Putamen (tissue), 1 donor: Measurements from ENCODE around the gene IL9.

ENCODE experiments used
- DNase-seq: peaks from one replicate; pipeline ENCODE4 v3.0.0-alpha.2; 2016; ENCODE audit warnings: low spot score

Gene IL9

DNA sequence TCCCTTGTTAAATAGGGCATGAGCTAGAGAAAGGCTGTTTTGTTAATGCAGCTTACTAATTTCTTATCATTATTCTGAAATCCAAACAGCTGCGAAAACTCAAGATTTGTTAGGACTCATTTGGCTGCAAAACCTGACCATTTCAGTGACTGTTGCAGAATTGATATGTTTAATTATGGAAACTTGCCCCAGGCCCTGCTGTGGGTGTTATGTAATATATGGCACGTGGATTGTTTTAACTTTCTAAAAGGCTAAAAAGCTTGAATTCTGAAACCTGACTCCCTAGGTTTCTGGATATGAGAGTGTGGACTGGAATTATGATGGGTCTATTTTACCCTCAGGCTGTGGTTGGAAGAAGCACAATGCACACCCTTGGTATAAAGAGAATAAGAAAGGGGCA, 4.4 kb downstream of the IL9 start:
- DNase-seq: no peak

DNA sequence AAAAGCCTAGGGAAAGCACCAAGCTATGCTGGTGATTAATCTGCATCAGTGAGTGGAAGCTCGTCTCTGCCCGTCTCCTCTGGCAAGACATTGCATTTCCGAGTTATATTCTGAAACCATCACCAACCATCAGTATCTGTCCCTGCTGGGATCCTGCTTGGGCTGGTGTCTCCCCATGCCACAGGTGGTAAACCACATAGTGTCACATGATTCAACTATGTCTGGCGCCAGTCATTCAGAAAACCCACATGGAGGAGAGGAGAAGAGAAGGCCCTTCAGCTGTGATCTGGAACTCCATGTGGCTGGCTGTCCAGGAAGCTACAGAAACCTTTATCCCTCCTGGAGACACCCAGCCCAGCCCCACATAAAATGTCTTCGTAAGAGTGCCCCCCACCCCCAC, 4.8 kb downstream of the IL9 start:
- DNase-seq: no peak

DNA sequence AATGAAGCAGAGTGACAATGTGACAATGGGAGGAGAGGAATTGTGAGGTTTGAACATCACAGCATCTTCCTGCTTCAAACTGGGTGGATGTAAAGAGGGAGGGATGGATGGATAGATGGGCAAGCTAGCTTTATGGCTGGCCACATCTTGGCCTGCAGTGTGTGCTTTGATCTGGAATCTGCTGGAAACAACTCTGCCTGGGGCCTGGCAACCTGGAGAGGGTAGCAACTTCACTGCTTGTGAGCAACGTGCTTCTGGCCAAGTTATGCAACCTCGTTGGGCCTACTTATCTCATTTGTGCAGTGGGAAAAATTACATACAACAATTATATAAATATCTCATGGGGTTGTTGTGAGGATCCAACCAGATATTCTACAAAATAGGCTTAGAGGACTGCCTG, 5.3 kb downstream of the IL9 start:
- no peak for DNase-seq

GRCh38 chr5:135887881-135888614, 7.6 kb downstream of the IL9 start:
- no peak for DNase-seq

DNA sequence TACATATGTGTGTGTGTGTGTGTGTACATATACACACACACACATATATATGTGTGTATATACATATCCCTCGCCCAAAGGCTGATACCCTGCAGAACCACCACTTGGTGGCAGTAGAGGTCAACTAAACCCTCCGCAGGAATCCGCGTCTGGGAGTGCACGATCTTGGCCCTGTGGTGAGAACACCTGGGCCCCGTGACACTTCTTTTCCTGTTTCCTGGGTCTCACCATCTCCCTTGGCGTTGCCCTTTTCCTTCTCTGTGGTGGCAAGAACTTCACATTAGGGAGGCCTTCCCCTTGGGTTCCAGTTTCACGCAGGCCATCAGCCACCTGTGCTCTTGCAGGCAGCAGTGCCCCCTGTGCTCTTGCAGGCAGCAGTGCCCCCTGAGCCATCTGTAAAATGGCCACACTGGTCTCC, 8.2 kb downstream of the IL9 start:
- DNase-seq: no peak

DNA sequence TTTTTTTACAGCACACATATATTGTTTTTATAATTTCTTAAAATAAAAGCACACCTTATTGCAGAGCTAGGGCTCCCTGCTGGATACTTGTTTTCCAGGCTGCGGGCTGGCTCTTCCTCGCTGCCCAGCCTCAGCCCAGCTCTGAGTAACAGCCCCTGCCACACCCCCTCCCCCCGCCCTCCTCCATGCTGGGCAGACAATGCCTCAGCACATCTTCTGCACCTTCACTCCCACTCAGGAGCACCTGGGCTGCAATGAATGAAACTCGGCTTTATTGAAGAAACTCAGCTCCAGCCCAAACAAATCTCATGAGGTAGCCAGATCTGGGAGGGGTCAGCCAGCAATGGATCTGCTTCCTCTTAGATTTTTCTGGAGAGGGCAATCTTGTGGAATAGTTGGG, 9.5 kb downstream of the IL9 start:
- no peak for DNase-seq

DNA sequence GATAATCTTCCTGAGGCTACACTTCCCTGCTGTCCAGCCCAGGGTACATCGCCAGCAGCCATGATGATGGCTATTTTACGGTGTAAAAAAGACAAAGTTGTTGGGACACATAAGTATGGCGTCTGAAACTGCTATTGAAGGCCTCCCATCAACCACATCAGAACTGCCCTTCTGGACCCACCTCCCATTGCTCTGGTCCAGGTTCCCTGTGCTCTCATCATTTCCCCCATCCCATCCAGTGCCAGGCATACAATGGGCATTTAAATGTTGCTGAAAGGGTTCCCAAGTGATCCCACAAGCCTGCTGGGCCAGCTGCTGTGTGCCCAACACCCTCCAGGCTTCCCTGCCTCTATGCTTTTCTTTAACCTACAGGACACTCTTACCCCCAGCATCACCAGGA, 10.6 kb downstream of the IL9 start:
- DNase-seq: no peak

DNA sequence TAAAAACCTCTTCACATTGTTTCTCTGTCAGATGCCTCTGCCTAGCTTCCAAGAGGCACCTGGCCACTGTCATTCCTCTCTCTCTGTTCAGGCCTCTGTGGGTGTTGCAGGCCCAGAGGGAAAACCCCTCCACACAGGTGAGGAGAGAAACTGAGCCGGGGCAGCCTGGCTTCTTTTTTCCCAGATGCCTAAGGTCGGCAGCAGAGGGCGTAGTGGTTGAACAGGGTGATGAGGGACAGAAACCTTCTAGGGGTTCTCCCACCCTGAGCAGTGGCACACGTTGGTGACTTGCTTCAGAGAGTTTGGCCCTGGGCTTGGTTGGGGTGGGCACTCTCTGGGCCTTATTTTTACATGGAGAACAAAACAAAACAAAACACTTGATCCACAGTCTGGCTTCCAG, 12.2 kb downstream of the IL9 start:
- DNase-seq: no peak

GRCh38 chr5:135883026-135883425, 12.6 kb downstream of the IL9 start:
- DNase-seq: no peak

DNA sequence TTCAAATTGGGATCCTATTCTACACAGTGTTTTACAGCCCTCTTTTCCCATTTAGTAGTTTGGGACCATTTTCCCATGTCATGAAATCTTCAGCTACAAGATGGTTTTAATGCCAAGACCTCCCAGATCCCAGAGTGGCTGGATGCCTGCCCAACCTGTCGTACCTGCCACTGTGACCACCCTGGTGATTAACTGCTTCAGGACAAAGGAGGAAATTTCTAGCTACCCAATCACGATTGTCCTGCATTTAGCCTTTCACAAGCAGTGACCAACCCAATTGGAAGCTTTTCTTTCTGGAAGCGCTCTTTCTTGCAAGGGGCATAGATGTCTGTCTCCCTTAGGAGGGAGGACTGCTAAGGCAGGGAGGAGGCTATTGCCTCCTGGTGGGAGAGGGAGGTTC, 13.8 kb downstream of the IL9 start:
- no peak for DNase-seq

GRCh38 chr5:135881244-135881643, 14.4 kb downstream of the IL9 start:
- peak; percentile 63 for DNase-seq

- DNase-seq: no peak
Observed at GRCh38 chr5:135880801-135881200, 14.8 kb downstream of the IL9 start.

DNA sequence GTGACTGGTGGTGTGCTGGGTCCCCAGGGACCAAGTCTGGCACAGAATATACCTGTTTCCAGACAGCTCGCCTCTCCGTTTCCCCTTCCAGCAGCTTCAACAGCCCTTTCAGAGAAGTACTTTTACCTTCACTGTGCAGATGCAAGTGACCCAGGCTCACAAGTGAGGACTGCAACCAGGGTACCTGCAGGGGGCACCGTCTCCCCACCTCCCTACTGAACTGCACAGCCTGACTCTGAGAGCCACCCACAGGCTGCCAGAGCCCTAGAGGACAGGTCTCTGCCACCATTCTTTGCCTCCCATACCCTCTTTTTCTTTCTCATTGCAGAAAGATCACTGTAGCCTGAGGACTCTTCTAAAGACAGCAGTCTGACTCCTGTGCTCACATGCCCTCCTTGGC, 15.4 kb downstream of the IL9 start:
- DNase-seq: no peak

DNA sequence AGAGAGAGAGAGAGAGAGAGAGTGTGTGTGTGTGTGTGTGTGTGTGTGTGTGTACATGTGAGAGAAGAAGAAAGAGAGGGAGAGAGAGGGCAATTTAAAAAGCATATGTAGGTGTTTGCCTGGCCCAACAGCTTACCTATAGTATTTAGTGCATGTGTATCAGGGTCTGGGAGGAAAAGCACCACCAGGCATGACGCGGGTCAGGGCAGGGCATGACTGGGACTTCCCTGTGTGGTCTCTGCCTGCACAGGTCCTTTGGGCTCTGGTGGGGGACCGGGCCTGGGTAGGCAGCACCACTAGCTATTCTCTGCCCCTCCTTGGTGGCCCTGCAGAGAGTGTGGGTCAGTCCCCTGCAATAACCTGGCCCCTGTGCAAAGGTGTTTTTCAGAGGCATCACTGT, 16.1 kb downstream of the IL9 start:
- DNase-seq: no peak

DNA sequence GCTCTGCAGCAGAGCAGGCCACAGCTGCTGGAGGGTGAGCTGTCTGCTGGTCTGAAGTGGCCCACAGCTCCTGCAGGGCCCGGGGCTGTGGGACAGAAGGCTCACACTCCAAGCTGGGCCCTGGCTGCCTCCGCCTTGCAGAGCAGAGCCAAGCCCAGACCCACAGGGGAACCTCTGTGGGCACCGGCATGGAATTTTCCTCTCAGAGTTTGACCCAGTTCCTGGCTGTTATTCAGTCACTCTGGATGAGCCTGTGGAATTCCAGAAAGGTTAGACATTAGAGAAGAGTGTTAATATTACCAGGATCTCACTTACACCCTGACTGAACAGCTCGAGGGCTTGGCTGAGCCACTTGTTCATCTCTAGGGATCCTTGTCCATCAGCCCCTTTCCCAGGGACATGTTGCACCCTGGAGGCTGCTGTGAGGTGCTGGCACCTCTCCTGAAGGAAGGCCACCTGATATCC, 17.5 kb downstream of the IL9 start:
- DNase-seq: no peak

DNA sequence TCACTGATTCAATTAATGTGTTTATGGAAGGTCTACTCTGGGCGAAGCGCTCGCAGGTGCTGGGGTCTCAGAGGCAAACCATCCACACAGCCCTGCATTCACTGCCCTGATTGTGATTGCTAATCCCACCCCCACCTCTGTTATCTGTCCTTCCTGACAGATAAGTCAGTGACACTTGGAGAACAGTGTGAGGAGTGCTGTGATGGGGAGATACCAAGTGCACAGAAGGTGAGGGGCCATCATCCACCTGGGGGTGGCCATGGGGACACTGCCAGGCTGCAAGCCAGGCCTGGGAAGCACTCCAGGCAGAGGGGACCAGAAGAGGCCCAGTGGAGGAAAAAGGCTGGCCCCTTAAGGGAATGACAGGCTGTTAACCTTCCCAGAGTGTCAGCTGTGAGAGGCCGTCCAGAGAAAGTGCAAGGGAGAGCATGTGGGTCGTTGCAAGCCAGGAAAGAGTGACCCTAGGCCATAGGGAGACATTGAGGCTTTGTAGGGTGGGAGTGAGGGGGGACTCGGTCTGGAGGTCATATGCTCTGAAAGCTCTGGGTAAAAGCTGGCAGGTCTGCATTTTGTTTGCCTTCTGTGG, 18.0 kb downstream of the IL9 start:
- no peak for DNase-seq

DNA sequence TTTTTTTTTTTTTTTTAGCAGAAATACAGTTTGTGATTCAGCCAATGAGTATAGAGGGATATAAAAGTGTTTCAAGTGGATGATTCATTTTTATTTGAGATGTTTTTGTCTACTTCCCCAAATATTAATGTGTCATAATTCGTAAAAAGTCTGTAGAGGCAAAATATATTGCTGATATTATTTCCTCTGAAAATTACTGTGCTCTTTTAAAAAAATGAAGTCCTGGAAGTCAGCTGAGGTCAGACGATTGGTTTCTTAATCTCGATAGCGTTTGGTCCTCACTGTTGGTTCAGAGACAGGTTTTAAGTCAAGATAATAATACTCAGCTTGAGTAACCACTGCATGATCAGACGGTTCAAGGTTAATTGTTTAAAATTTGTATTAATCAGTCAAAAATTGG, 19.5 kb downstream of the IL9 start:
- no peak for DNase-seq

DNA sequence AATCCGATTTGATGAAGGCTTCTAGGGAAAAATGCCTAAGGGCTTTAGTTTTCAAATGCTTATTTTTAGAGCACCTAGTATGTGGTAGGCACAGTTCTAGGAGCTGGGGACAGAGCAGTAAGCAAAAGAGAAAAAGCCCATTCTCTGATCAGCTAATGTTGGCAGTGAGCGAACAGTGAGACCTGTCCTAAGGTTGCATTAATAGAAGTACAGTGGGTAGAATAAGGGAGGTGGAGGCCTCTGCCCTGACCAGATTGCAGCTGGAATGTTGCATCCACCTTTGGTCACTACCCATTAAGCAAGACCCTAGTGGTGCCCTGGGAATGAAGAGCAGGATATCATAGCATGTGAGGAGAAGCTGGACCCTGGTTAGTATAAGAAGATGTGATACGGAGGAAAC, 20.1 kb downstream of the IL9 start:
- no peak for DNase-seq

GRCh38 chr5:135874461-135874860, 21.2 kb downstream of the IL9 start:
- DNase-seq: no peak

GRCh38 chr5:135873831-135874230, 21.8 kb downstream of the IL9 start:
- DNase-seq: no peak

DNA sequence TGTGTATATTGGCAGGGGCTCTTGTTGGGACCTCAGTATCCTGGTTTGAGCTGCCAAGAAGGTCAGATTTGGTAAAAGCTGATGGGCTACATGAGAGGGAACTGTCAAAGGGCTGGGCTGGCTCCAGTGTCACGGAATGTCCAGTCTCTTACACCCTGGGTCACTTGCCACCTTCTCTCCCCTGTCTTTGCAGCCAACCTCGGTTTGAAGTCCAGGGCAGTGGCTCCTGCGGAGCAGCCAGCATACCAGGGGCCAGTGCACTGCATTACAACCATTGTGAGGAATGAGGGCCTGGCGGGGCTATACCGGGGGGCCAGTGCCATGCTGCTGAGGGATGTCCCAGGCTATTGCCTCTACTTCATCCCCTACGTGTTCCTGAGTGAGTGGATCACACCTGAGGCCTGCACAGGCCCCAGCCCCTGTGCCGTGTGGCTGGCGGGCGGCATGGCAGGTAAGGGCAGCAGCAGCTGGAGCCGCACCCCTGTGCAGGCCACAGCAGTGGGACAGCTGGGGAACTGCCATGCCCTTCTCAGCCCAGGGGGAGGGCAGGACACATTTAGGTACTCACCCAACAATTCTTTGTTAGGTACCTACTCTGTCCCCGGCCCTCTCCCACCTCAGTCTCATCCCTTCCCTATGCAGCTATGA, 24.2 kb downstream of the IL9 start:
- no peak for DNase-seq

- DNase-seq: no peak
Observed at GRCh38 chr5:135869935-135870334, 25.7 kb downstream of the IL9 start.

DNA sequence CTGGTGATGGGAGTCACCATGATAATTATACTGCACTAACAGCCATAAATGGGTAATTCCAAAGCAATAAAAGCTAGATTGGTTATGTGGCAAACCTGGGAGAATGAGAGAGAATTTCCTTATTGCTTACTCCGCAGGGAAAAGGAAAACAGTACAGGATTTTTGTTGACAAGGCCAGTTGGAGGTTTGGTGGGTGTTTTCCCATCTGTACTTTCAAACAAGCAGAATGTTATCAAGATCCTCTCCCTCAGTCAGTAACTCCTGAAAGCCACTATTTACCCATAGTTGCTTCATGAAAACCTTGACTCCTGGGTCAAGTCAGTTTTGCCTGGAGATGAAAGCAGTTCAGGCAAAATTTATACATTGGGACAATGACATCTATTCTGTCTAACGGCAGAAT, 26.4 kb downstream of the IL9 start:
- no peak for DNase-seq

- no peak for DNase-seq
Observed at GRCh38 chr5:135868681-135869080, 27.0 kb downstream of the IL9 start.
